Neural progenitor cell (in vitro differentiated cells): ENCODE results near the gene SSR2.

Source experiments
- EZH2 ChIP-seq: fragments of 200-600 bp; sonication (generic); IDR thresholded peaks from 2 replicates; pipeline ENCODE4 v1.6.1; 2017; ENCODE audit warnings: antibody characterized with exemption, mild to moderate bottlenecking, moderate library complexity
- EZH2phosphoT487 ChIP-seq: fragments of 200-600 bp; sonication (generic); IDR thresholded peaks from 2 replicates; pipeline ENCODE4 v1.6.1; 2017; ENCODE audit warnings: antibody characterized with exemption
- TF ChIP-seq, protein P1 (sequence below): fragments of 200-600 bp; sonication (generic); IDR thresholded peaks from 2 replicates; pipeline ENCODE4 v1.5.1; 2017; ENCODE audit warnings: antibody characterized with exemption, mild to moderate bottlenecking

DNA sequence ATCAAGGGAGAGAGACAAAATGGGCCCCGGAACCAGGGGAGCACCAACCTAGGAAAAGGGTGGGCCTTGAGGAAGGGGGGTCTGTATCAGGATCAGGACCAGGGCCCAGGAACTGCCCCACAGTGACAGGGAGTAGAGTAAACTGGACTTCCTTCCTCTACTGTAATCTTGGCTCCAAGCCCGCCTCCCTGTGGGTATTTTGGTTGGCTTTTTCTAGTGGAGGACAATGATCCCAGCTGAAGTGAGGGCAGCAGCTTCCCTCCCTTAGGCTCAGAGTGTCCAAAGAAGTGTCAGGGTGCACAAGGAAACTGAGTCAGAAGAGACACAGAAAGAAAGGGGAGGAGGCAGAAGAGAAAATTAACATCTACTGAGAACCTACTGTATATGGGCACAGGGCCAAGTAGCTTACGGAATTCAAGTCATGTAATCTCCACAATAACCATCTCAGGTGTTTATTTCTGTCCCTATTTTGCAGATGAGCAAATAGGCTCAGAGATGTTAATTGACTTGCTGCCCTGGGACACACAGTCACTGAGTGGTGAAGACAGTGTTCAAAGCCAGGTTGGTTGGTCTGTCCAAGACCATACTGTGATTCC, 28.0 kb upstream of the SSR2 start:
- TF ChIP-seq, protein P1, sequence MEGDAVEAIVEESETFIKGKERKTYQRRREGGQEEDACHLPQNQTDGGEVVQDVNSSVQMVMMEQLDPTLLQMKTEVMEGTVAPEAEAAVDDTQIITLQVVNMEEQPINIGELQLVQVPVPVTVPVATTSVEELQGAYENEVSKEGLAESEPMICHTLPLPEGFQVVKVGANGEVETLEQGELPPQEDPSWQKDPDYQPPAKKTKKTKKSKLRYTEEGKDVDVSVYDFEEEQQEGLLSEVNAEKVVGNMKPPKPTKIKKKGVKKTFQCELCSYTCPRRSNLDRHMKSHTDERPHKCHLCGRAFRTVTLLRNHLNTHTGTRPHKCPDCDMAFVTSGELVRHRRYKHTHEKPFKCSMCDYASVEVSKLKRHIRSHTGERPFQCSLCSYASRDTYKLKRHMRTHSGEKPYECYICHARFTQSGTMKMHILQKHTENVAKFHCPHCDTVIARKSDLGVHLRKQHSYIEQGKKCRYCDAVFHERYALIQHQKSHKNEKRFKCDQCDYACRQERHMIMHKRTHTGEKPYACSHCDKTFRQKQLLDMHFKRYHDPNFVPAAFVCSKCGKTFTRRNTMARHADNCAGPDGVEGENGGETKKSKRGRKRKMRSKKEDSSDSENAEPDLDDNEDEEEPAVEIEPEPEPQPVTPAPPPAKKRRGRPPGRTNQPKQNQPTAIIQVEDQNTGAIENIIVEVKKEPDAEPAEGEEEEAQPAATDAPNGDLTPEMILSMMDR = no peak
- TF ChIP-seq EZH2phosphoT487 (no peak), EZH2 (no peak)
